K562 (cell line): Measurements from ENCODE around the gene HNF1B. TPM values are rescaled to one million over a fixed set of nuclear protein-coding genes. Genes with fewer than 3 reads are reported as not detected.

Source experiments
- ATAC-seq: fragments of 200-7000 bp; cut with Tn5 transposase; 3 replicates; pipeline ENCODE4 v1.9.1; 2020; ENCODE audit warnings: moderate library complexity
- BruUV-seq: library from RNA; stranded (reverse); fragments of 400-500 nt; replicated peaks from 2 replicates; lab custom pipeline; 2021; lab: Mats Ljungman, UMichigan
- CTCF ChIA-PET: fragments of 300-600 bp; formaldehyde crosslinking; extraction: SDS; loops from one replicate; lab custom pipeline; 2021; ENCODE audit warnings: low intra/inter-chr PET ratio; lab: Yijun Ruan, JAX
- POLR2A ChIA-PET: fragments of 300-600, 350-650 bp; sonication (Branson Sonifier 250); formaldehyde crosslinking; extraction: SDS; loops from one replicate; lab custom pipeline; 2021; ENCODE audit warnings: antibody characterized with exemption, inconsistent platforms; lab: Yijun Ruan, JAX
- DNase-seq, 4 experiments: peaks; one replicate each; pipeline versions ENCODE4 v3.0.0 to v3.0.0-alpha.2; 2011 to 2018; ENCODE audit warnings: low spot score in 3 of 4, mixed read lengths in 3 of 4; ENCODE audit errors: extremely low read depth in 1 of 4
- FAIRE-seq: peaks from 2 replicates; lab custom pipeline; 2011; peaks lifted over from hg19 to GRCh38; lab: Jason Lieb, UNC
- H2AFZ ChIP-seq: 2 replicates; pipeline ENCODE4 v1.6.0; 2011; ENCODE audit warnings: low read depth, low read length, control low read depth, inconsistent platforms
- H3K27ac ChIP-seq: fragments of 200-600 bp; 3 replicates; pipeline ENCODE4 v1.8.0; 2011; ENCODE audit warnings: low read depth, mild to moderate bottlenecking, control low read depth, inconsistent platforms, low read length, moderate library complexity, mixed read lengths; ENCODE audit errors: extremely low read depth
- H3K27me3 ChIP-seq, 2 experiments: fragments of 300-600 bp in 1 of 2; 2 replicates in 1 of 2; 3 replicates in 1 of 2; pipeline versions ENCODE4 v1.6.0 to v1.8.0; 2011; ENCODE audit warnings: inconsistent platforms in 2 of 2, low read length in 2 of 2, mild to moderate bottlenecking in 1 of 2, mixed read lengths in 1 of 2, moderate library complexity in 1 of 2; ENCODE audit not compliant: control insufficient read depth in 2 of 2, insufficient read depth in 2 of 2
- H3K36me3 ChIP-seq: fragments of 300-600 bp; 3 replicates; pipeline ENCODE4 v1.8.0; 2011; ENCODE audit warnings: mild to moderate bottlenecking, low read length, inconsistent platforms; ENCODE audit not compliant: control insufficient read depth, insufficient read depth
- H3K4me1 ChIP-seq, 2 experiments: fragments of 200-600 bp in 1 of 2; replicated peaks in 1 of 2; 2 replicates in 1 of 2; 3 replicates in 1 of 2; pipeline versions ENCODE4 v1.5.1 to v1.8.0; 2011; ENCODE audit warnings: inconsistent platforms in 2 of 2, low read length in 2 of 2, mild to moderate bottlenecking in 1 of 2, mixed read lengths in 1 of 2, moderate library complexity in 1 of 2; ENCODE audit not compliant: control insufficient read depth in 2 of 2, insufficient read depth in 2 of 2
- H3K4me2 ChIP-seq: 2 replicates; pipeline ENCODE4 v1.6.1; 2011; ENCODE audit warnings: low read length, control low read depth, inconsistent platforms, mixed read lengths; ENCODE audit not compliant: insufficient read depth
- H3K4me3 ChIP-seq: fragments of 200-600 bp; sonication (generic), shearing (Covaris generic); 2 replicates; pipeline ENCODE4 v1.5.1; 2016; ENCODE audit warnings: control low read depth, inconsistent platforms
- H3K79me2 ChIP-seq: fragments of 200-600 bp; 3 replicates; pipeline ENCODE4 v1.8.0; 2011; ENCODE audit warnings: low read length, inconsistent platforms; ENCODE audit not compliant: control insufficient read depth, insufficient read depth
- H3K9ac ChIP-seq, 2 experiments: 2 replicates each; pipeline versions ENCODE4 v1.6.0 to v1.6.1; 2011; ENCODE audit warnings: low read depth in 2 of 2, low read length in 2 of 2, control low read depth in 1 of 2, inconsistent platforms in 1 of 2, mild to moderate bottlenecking in 1 of 2, mixed read lengths in 1 of 2; ENCODE audit not compliant: insufficient read depth in 1 of 2
- H3K9me1 ChIP-seq: one replicate; pipeline ENCODE4 v1.6.0; 2011; ENCODE audit warnings: inconsistent platforms, mild to moderate bottlenecking, low read length, moderate library complexity; ENCODE audit not compliant: control insufficient read depth, insufficient read depth
- H3K9me3 ChIP-seq: replicated peaks from 2 replicates; pipeline ENCODE4 v1.5.1; 2011; ENCODE audit warnings: low read depth, low read length, inconsistent platforms; ENCODE audit not compliant: control insufficient read depth, insufficient read depth
- H4K20me1 ChIP-seq: replicated peaks from 2 replicates; pipeline ENCODE4 v1.6.1; 2011; ENCODE audit warnings: low read length, inconsistent platforms, mixed read lengths; ENCODE audit not compliant: control insufficient read depth, insufficient read depth
- BCOR ChIP-seq: fragments of 450-650 bp; IDR thresholded peaks from 2 replicates; pipeline ENCODE4 v1.6.1; 2016
- CBX1 ChIP-seq: sonication (generic); IDR thresholded peaks from 2 replicates; pipeline ENCODE4 v1.6.1; 2016; ENCODE audit warnings: antibody characterized with exemption, low read depth, mild to moderate bottlenecking
- NCOA4 ChIP-seq: fragments of 450-650 bp; IDR thresholded peaks from 2 replicates; pipeline ENCODE4 v1.6.1; 2018; ENCODE audit warnings: mild to moderate bottlenecking; ENCODE audit not compliant: partially characterized antibody
- PHB ChIP-seq: fragments of 250-450 bp; sonication (Bioruptor Pico); IDR thresholded peaks from 2 replicates; pipeline ENCODE4 v1.5.0; 2021
- RBM25 ChIP-seq: fragments of 200-400 bp; formaldehyde crosslinking; IDR thresholded peaks from 2 replicates; pipeline ENCODE4 v1.6.1; 2018; ENCODE audit warnings: low read length, low read depth, moderate library complexity; ENCODE audit not compliant: severe bottlenecking
- SMARCA5 ChIP-seq: fragments of 450-650 bp; IDR thresholded peaks from 2 replicates; pipeline ENCODE4 v1.6.1; 2016
- STAT5B ChIP-seq: fragments of 250-450 bp; sonication (Bioruptor Pico); IDR thresholded peaks from 2 replicates; pipeline ENCODE4 v1.8.0; 2021; ENCODE audit warnings: mild to moderate bottlenecking, inconsistent platforms
- THRAP3 ChIP-seq: fragments of 450-650 bp; IDR thresholded peaks from 2 replicates; pipeline ENCODE4 v1.6.1; 2016; ENCODE audit warnings: mild to moderate bottlenecking, inconsistent platforms, borderline replicate concordance
- TOE1 ChIP-seq, 2 experiments: fragments of 450-650 bp in 1 of 2; sonication (generic) in 1 of 2; formaldehyde crosslinking in 1 of 2; IDR thresholded peaks; 2 replicates each; pipeline versions ENCODE4 v1.7.1 to v1.8.0; 2016 to 2022; ENCODE audit warnings: borderline replicate concordance in 2 of 2, mild to moderate bottlenecking in 2 of 2, antibody characterized with exemption in 1 of 2, inconsistent platforms in 1 of 2, low read depth in 1 of 2, missing genetic modification reagents in 1 of 2, moderate library complexity in 1 of 2
- TRIM24 ChIP-seq, 2 experiments: fragments of 450-650 bp; IDR thresholded peaks; 2 replicates each; pipeline ENCODE4 v1.6.1; 2016
- ZNF175 ChIP-seq: fragments of 200-800 bp; sonication (Bioruptor generic); IDR thresholded peaks from 2 replicates; pipeline ENCODE4 v1.6.1; 2016; ENCODE audit warnings: low read depth, mild to moderate bottlenecking, missing genetic modification characterization, missing compliant biosample characterization
- ZNF311 ChIP-seq: fragments of 250-450 bp; sonication (Bioruptor Pico); IDR thresholded peaks from 2 replicates; pipeline ENCODE4 v1.4.0; 2020; ENCODE audit warnings: mild to moderate bottlenecking, moderate library complexity
- WGBS: fragments of 100-300 bp; shearing (Covaris generic); methylation state at CpG from one replicate; pipeline ENCODE4 v1.1.6; 2016; ENCODE audit warnings: low coverage, mixed read lengths; ENCODE audit not compliant: insufficient coverage; ENCODE audit errors: missing lambda C conversion rate; 5-methylcytosine and 5-hydroxymethylcytosine counted together
- in situ Hi-C: fragments of 300-500 bp; cut with MboI; formaldehyde crosslinking; loops from 4 replicates; pipeline ENCODE4 v1.15.0; 2018; ENCODE audit warnings: inconsistent platforms, mixed read lengths
- intact Hi-C: fragments of 100-400 bp; cut with micrococcal nuclease; formaldehyde crosslinking; loops from 2 replicates; pipeline ENCODE4 v1.14.2; 2022
- polyA plus RNA-seq, 8 experiments: library from polyadenylated mRNA; depleted of rRNA in 4 of 8; stranded (reverse) in 5 of 8; unstranded in 3 of 8; fragments of >200 nt; fragmentation: Nextera tagmentation in 2 of 8; fragmentation: Illumina TruSeq in 1 of 8; extraction: Ambion mirVana in 2 of 8; extraction: Trizol in 1 of 8; gene quantifications; 2 replicates each; pipeline versions ENCODE4 v1.2.1 to v1.2.3, GENCODE V29; 2011 to 2014; ENCODE audit warnings: inconsistent platforms in 1 of 8, missing spikeins in 1 of 8
- total RNA-seq, 7 experiments: library from RNA; depleted of rRNA in 6 of 7; stranded (reverse); fragments of >200 nt in 6 of 7; fragmentation: Illumina TruSeq in 2 of 7; extraction: Trizol in 2 of 7; gene quantifications; 2 replicates each; pipeline versions ENCODE4 v1.2.1 to v1.2.3, GENCODE V29; 2011 to 2021; ENCODE audit warnings: low replicate concordance in 1 of 7
- TF ChIP-seq, protein P1 (sequence below): fragments of 250-450 bp; sonication (Bioruptor Pico); IDR thresholded peaks from 2 replicates; pipeline ENCODE4 v1.5.1; 2021; ENCODE audit warnings: mild to moderate bottlenecking
- TF ChIP-seq, protein P2 (sequence below): fragments of 450-650 bp; IDR thresholded peaks from 2 replicates; pipeline ENCODE4 v1.7.0; 2016; ENCODE audit warnings: borderline replicate concordance
- TF ChIP-seq, protein P3 (sequence below): sonication (generic); formaldehyde crosslinking; IDR thresholded peaks from 2 replicates; pipeline ENCODE4 v1.8.0; 2022; ENCODE audit warnings: missing genetic modification reagents, mild to moderate bottlenecking, borderline replicate concordance

Gene HNF1B
- total and polyA plus RNA-seq, 9 of the 15 experiments (the other 6 are each of a cell fraction or from before 2014, with no cell fraction given) = not detected

DNA sequence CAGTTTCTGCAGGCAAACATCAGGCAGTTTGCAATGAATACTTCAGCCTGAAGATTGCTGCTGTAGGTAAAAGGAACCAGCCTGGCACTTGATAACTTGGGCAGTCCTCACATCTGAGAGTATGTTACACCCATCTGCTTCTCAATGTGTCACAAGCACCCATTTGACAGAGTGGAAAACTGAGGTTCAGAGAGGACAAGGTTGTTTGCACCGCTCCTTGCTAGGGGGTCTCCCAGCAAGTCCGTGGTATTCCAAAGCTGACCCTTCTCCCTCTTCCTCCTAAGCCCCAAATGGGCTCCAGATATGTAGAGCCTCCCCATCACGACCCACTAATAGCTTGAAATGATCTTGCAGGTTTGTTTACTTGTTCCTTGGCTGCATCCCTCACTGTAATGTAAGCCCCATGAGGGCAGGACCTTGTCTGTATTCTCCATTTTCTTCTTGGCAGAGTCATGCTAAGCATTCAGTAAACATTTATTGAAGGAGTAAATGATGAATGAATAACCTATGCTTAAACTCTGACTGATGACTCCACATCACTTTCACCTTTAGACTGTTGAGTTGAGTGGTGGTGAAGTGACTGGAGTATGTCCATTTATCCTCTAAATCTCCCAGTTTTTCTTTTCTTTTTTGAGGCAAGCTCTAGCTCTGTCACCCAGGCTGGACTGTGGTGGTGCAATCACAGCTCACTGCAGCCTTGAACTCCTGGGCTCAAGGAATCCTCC lies 26.4 kb downstream of the HNF1B start:
- intact Hi-C loops = no loop called here
- Histone ChIP-seq H3K79me2 (no peaks in the 10 kb centered on the region), H3K27ac (no peak overlapping the region), H4K20me1 (no peaks in the 10 kb centered on the region), H3K4me2 (no peak overlapping the region), H3K4me3 (no peak overlapping the region), H3K9me1 (no peaks in the 10 kb centered on the region), H3K9me3 (no peaks in the 10 kb centered on the region), H3K9ac (no peak overlapping the region), H3K36me3 (no peaks in the 10 kb centered on the region), H2AFZ (no peak overlapping the region), H3K4me1 (no peaks in the 10 kb centered on the region), H3K27me3 (peaks cover 20 to 53% of the 10 kb centered on the region in 2 experiments)
- WGBS = 0% methylated on average over 3 of the region's 3 CpGs
- in situ Hi-C loops = no loop called here
- ATAC-seq (no peak), FAIRE-seq (no peak), DNase-seq (no peak)
- CTCF ChIA-PET = no interaction called here
- POLR2A ChIA-PET = interaction anchor here (1.0 kb wide), 1 partner anchor 8 kb away, joined by 3 read pairs; no protein-coding TSS in a partner anchor
- BruUV-seq = no TSS peak
- TF ChIP-seq, protein P1, sequence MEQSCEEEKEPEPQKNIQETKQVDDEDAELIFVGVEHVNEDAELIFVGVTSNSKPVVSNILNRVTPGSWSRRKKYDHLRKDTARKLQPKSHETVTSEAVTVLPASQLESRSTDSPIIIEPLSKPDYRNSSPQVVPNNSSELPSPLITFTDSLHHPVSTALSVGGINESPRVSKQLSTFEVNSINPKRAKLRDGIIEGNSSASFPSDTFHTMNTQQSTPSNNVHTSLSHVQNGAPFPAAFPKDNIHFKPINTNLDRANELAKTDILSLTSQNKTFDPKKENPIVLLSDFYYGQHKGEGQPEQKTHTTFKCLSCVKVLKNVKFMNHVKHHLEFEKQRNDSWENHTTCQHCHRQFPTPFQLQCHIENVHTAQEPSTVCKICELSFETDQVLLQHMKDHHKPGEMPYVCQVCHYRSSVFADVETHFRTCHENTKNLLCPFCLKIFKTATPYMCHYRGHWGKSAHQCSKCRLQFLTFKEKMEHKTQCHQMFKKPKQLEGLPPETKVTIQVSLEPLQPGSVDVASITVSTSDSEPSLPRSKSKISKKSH (CRISPR knock-in tag) = no peak
- 0 out of 4 replicates have a peak, but pooled peaks of 1 of the 2 experiments have one; percentile 14 for TF ChIP-seq TRIM24 (IDR thresholded peaks at IDR 0.05)
- TF ChIP-seq TOE1 (IDR thresholded peaks at IDR 0.05; ENCODE audit: borderline replicate concordance) = no peak
- TF ChIP-seq TOE1 (CRISPR knock-in tag; IDR thresholded peaks at IDR 0.05; ENCODE audit: borderline replicate concordance, low read depth) = no peak
- TF ChIP-seq BCOR = peak; percentile 42; the same call in 1 of the 2 replicates
- TF ChIP-seq NCOA4 = no peak
- no peak for TF ChIP-seq PHB (CRISPR knock-in tag)
- TF ChIP-seq SMARCA5 = no peak
- no peak for TF ChIP-seq ZNF175 (CRISPR knock-in tag)
- no peak for TF ChIP-seq THRAP3
- TF ChIP-seq STAT5B (CRISPR knock-in tag) = no peak
- TF ChIP-seq, protein P2, sequence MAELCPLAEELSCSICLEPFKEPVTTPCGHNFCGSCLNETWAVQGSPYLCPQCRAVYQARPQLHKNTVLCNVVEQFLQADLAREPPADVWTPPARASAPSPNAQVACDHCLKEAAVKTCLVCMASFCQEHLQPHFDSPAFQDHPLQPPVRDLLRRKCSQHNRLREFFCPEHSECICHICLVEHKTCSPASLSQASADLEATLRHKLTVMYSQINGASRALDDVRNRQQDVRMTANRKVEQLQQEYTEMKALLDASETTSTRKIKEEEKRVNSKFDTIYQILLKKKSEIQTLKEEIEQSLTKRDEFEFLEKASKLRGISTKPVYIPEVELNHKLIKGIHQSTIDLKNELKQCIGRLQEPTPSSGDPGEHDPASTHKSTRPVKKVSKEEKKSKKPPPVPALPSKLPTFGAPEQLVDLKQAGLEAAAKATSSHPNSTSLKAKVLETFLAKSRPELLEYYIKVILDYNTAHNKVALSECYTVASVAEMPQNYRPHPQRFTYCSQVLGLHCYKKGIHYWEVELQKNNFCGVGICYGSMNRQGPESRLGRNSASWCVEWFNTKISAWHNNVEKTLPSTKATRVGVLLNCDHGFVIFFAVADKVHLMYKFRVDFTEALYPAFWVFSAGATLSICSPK = no peak
- TF ChIP-seq ZNF311 (CRISPR knock-in tag) = no peak
- TF ChIP-seq RBM25 = peak; percentile 73
- peak; percentile 43; the same call in 1 of the 2 replicates for TF ChIP-seq CBX1
- TF ChIP-seq, protein P3, sequence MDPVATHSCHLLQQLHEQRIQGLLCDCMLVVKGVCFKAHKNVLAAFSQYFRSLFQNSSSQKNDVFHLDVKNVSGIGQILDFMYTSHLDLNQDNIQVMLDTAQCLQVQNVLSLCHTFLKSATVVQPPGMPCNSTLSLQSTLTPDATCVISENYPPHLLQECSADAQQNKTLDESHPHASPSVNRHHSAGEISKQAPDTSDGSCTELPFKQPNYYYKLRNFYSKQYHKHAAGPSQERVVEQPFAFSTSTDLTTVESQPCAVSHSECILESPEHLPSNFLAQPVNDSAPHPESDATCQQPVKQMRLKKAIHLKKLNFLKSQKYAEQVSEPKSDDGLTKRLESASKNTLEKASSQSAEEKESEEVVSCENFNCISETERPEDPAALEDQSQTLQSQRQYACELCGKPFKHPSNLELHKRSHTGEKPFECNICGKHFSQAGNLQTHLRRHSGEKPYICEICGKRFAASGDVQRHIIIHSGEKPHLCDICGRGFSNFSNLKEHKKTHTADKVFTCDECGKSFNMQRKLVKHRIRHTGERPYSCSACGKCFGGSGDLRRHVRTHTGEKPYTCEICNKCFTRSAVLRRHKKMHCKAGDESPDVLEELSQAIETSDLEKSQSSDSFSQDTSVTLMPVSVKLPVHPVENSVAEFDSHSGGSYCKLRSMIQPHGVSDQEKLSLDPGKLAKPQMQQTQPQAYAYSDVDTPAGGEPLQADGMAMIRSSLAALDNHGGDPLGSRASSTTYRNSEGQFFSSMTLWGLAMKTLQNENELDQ (CRISPR knock-in tag) = no peak
